ENCODE data around the gene NOSTRIN. TPM values are rescaled to one million over a fixed set of nuclear protein-coding genes. Genes with fewer than 3 reads are reported as not detected.

Gene NOSTRIN
- total RNA-seq, 1 donor = 0.27 TPM

Other genes starting within 250 kb of the NOSTRIN start
- 0.27 TPM for gene SPC25, start 87.8 kb downstream of the NOSTRIN start, total RNA-seq
- under 0.01 TPM for gene G6PC2, start 98.7 kb downstream of the NOSTRIN start, total RNA-seq
- 0.27 TPM for gene ABCB11, start 228.7 kb downstream of the NOSTRIN start, total RNA-seq

All from hematopoietic multipotent progenitor cell (in vitro differentiated cells).